ENCODE data around the gene GALNT17.

DNA sequence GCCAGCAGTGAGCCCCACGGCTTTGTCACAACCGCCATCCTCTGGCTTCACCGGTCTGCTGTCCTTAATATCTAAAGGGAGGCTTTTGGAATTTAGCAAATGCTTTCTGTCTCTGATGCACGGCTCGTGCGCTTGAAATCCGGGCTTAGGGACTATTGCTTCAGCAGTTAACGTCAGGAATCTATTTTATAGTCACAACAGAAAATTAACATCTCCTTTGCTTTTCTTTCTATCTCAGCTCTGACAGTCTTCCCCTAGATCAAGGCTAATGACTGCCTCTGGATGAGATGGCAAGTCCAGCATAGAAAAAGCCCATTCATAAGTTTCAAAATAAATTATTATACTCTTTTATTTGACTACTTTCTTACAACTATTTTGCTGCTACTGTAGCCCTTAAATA lies 423.8 kb downstream of the GALNT17 start:
- TF ChIP-seq, protein P1, sequence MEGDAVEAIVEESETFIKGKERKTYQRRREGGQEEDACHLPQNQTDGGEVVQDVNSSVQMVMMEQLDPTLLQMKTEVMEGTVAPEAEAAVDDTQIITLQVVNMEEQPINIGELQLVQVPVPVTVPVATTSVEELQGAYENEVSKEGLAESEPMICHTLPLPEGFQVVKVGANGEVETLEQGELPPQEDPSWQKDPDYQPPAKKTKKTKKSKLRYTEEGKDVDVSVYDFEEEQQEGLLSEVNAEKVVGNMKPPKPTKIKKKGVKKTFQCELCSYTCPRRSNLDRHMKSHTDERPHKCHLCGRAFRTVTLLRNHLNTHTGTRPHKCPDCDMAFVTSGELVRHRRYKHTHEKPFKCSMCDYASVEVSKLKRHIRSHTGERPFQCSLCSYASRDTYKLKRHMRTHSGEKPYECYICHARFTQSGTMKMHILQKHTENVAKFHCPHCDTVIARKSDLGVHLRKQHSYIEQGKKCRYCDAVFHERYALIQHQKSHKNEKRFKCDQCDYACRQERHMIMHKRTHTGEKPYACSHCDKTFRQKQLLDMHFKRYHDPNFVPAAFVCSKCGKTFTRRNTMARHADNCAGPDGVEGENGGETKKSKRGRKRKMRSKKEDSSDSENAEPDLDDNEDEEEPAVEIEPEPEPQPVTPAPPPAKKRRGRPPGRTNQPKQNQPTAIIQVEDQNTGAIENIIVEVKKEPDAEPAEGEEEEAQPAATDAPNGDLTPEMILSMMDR (IDR thresholded peaks at IDR 0.05; ENCODE audit: borderline replicate concordance, extremely low read depth, low read length, poor library complexity, severe bottlenecking) = no peak
- no peak for TF ChIP-seq EZH2 (IDR thresholded peaks at IDR 0.05; ENCODE audit: borderline replicate concordance, low read depth, low read length, severe bottlenecking)

Measured in DND-41 (cell line).